Measurements from ENCODE around the gene VSTM2L. TPM values are rescaled to one million over a fixed set of nuclear protein-coding genes. Genes with fewer than 3 reads are reported as not detected.

Gene VSTM2L
- total RNA-seq, 1 donor from 2014 or later: 15.9 TPM

DNA sequence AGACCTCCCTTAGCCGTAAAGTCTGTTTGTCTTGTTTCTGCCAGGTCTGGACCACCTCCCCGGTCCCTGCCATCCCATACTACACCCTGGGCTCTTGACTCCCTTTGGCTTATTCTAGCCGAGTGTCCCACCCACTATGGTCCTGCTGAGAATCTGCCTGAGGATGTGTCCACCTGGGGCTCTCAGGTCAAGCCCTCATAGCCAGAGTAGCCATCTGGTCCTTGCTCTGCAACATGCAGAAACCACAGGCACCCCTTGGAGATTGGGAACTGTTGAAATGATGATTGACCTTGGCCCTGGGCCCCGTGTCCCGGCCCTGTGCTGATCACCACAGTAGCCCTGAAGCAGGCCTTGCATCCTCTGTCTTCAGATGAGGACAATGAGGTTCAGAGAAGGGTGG, 44.0 kb downstream of the VSTM2L start:
- H3K27me3 Mint-ChIP-seq (ENCODE audit: unreplicated experiment): peaks cover 3% of the 10 kb centered on the region
- H3K36me3 Mint-ChIP-seq (ENCODE audit: unreplicated experiment): peaks cover 14% of the 10 kb centered on the region
- no peaks in the 10 kb centered on the region for H3K4me1 Mint-ChIP-seq (ENCODE audit: low read depth, unreplicated experiment)
- TF ChIP-seq, protein P1, sequence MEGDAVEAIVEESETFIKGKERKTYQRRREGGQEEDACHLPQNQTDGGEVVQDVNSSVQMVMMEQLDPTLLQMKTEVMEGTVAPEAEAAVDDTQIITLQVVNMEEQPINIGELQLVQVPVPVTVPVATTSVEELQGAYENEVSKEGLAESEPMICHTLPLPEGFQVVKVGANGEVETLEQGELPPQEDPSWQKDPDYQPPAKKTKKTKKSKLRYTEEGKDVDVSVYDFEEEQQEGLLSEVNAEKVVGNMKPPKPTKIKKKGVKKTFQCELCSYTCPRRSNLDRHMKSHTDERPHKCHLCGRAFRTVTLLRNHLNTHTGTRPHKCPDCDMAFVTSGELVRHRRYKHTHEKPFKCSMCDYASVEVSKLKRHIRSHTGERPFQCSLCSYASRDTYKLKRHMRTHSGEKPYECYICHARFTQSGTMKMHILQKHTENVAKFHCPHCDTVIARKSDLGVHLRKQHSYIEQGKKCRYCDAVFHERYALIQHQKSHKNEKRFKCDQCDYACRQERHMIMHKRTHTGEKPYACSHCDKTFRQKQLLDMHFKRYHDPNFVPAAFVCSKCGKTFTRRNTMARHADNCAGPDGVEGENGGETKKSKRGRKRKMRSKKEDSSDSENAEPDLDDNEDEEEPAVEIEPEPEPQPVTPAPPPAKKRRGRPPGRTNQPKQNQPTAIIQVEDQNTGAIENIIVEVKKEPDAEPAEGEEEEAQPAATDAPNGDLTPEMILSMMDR (IDR thresholded peaks at IDR 0.05; ENCODE audit: partially characterized antibody, unreplicated experiment): no peak
- H3K9me3 Mint-ChIP-seq (ENCODE audit: unreplicated experiment): peaks cover 4% of the 10 kb centered on the region
- no peak overlapping the region for H3K4me3 Mint-ChIP-seq (ENCODE audit: unreplicated experiment)
- no peak for DNase-seq
- H3K27ac Mint-ChIP-seq (ENCODE audit: unreplicated experiment): no peak overlapping the region

DNA sequence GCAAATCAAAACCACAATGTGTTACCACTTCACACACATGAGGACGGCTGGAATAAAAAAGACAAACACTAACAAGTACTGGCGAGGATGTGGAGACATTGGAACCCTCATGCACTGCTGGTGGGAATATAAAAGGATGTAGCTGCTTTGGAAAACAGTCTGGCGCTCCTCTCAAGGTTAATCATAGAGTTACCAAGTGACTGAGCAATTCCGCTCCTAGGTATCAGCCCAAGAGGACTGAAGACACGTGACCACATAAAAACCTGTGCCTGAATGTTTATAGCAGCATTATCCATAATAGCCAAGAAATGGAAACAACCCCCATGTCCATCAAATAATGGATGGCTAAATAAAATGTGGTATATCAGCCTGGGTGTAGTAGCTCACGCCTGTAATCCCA, 45.0 kb downstream of the VSTM2L start:
- H3K4me3 Mint-ChIP-seq (ENCODE audit: unreplicated experiment): no peak overlapping the region
- no peak for DNase-seq
- H3K9me3 Mint-ChIP-seq (ENCODE audit: unreplicated experiment): peaks cover 3% of the 10 kb centered on the region
- H3K4me1 Mint-ChIP-seq (ENCODE audit: low read depth, unreplicated experiment): no peaks in the 10 kb centered on the region
- peaks cover 3% of the 10 kb centered on the region for H3K27me3 Mint-ChIP-seq (ENCODE audit: unreplicated experiment)
- H3K27ac Mint-ChIP-seq (ENCODE audit: unreplicated experiment): no peak overlapping the region
- peaks cover 14% of the 10 kb centered on the region for H3K36me3 Mint-ChIP-seq (ENCODE audit: unreplicated experiment)
- TF ChIP-seq, protein P1 (IDR thresholded peaks at IDR 0.05; ENCODE audit: partially characterized antibody, unreplicated experiment): no peak

DNA sequence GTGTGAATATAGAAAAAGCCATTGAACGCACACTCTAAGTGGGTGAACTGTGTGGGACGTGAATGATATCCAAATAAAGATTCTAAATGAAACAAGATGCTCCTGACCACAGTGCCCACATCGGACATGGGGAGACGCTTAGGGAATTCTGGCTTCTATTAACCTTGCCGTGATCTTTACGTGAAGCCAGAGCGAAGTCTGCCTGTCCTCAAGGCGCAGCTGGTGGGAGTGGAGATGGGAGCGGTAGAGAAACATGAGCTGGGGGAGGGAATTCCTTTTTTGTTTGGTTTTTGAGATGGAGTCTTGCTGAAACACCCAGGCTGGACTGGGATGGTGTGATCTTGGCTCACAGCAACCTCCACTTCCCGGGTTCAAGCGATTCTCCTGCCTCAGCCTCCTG, 46.0 kb downstream of the VSTM2L start:
- H3K36me3 Mint-ChIP-seq (ENCODE audit: unreplicated experiment): peaks cover 14% of the 10 kb centered on the region
- H3K27me3 Mint-ChIP-seq (ENCODE audit: unreplicated experiment): peaks cover 3% of the 10 kb centered on the region
- TF ChIP-seq, protein P1 (IDR thresholded peaks at IDR 0.05; ENCODE audit: partially characterized antibody, unreplicated experiment): no peak

DNA sequence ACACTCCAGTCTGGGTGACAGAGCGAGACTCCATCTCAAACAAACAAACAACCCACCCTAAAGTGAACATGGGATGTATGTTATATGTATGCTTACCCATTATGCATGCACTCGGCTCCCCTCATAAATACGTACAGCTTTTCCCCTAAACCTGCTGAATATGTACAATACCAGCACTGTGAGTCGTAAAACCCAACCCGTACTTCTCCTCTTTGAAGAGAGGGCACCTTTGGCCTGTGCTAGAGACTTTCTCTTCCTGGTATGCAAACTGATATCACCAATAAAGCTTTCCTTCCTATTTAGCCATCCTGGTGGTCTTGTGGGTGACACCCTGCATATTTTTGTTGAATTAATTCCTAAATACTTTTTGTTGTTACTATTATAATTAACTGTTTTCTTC, 51.3 kb downstream of the VSTM2L start:
- Mint-ChIP-seq H3K4me1 (ENCODE audit: low read depth, unreplicated experiment) (peaks cover 2% of the 10 kb centered on the region), H3K27me3 (ENCODE audit: unreplicated experiment) (no peaks in the 10 kb centered on the region), H3K36me3 (ENCODE audit: unreplicated experiment) (no peaks in the 10 kb centered on the region), H3K4me3 (ENCODE audit: unreplicated experiment) (no peak overlapping the region), H3K9me3 (ENCODE audit: unreplicated experiment) (no peaks in the 10 kb centered on the region), H3K27ac (ENCODE audit: unreplicated experiment) (no peak overlapping the region)
- DNase-seq: no peak
- TF ChIP-seq, protein P1 (IDR thresholded peaks at IDR 0.05; ENCODE audit: partially characterized antibody, unreplicated experiment): no peak

More for the DNA sequence above, 46.0 kb downstream of the VSTM2L start:
- DNase-seq: no peak
- Mint-ChIP-seq H3K9me3 (ENCODE audit: unreplicated experiment) (peaks cover 3% of the 10 kb centered on the region), H3K27ac (ENCODE audit: unreplicated experiment) (no peak overlapping the region), H3K4me1 (ENCODE audit: low read depth, unreplicated experiment) (no peaks in the 10 kb centered on the region), H3K4me3 (ENCODE audit: unreplicated experiment) (no peak overlapping the region)

DNA sequence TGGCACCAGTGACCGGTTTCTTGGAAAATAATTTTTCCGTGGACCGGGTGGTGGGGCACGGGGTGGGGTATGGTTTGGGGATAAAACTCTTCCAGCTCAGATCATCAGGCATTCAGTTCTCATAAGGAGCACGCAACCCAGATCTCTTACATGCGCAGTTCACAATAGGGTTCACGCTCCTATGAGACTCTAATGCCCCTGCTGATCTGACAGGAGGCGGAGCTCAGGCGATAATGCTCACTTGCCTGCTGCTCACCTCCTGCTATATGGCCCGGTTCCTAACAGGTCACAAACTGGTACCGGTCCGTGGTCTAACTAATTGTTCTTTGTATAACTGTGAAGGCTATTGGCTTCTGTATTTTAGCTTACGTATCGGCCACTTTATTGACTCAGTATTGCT, 51.7 kb downstream of the VSTM2L start:
- TF ChIP-seq, protein P1 (IDR thresholded peaks at IDR 0.05; ENCODE audit: partially characterized antibody, unreplicated experiment): no peak
- no peak for DNase-seq
- no peaks in the 10 kb centered on the region for H3K36me3 Mint-ChIP-seq (ENCODE audit: unreplicated experiment)
- no peak overlapping the region for H3K4me3 Mint-ChIP-seq (ENCODE audit: unreplicated experiment)
- no peak overlapping the region for H3K27ac Mint-ChIP-seq (ENCODE audit: unreplicated experiment)
- no peaks in the 10 kb centered on the region for H3K9me3 Mint-ChIP-seq (ENCODE audit: unreplicated experiment)
- no peaks in the 10 kb centered on the region for H3K27me3 Mint-ChIP-seq (ENCODE audit: unreplicated experiment)
- peaks cover 2% of the 10 kb centered on the region for H3K4me1 Mint-ChIP-seq (ENCODE audit: low read depth, unreplicated experiment)

Measured in glutamatergic neuron (in vitro differentiated cells).